ENCODE measurements around the gene SP4. TPM values are rescaled to one million over a fixed set of nuclear protein-coding genes. Genes with fewer than 3 reads are reported as not detected.

SP4 gene
- total RNA-seq, 2 experiments from 2014 or later = 55.9 to 58.7 TPM

- Mint-ChIP-seq H3K27ac (no peak overlapping the region), H3K4me3 (no peak overlapping the region)
- CTCF ChIA-PET = interaction anchor here (1.0 kb wide), 1 partner anchor 13 kb away, joined by 3 read pairs; no protein-coding TSS in a partner anchor
These were observed 2.6 kb upstream of the SP4 start for GRCh38 chr7:21425290-21425689.

GRCh38 chr7:21426286-21427181 is 1.3 kb upstream of the SP4 start:
- no peak for ATAC-seq
- CTCF ChIA-PET = interaction anchor here (0.7 to 2.4 kb wide), 13 partner anchors 9 to 170 kb away, joined by 3 to 13 read pairs (median 4); no protein-coding TSS in a partner anchor
- H3K27ac Mint-ChIP-seq = peak overlapping the region; percentile 88
- peak overlapping the region; percentile 77 for H3K4me3 Mint-ChIP-seq
- H3K36me3 Mint-ChIP-seq = peaks cover 31% of the 10 kb centered on the region
- peaks cover 34% of the 10 kb centered on the region for H3K4me1 Mint-ChIP-seq
- no peaks in the 10 kb centered on the region for H3K27me3 Mint-ChIP-seq
- H3K9me3 Mint-ChIP-seq (ENCODE audit: low read depth) = no peaks in the 10 kb centered on the region
- peak; percentile 43 for DNase-seq

More at GRCh38 chr7:21425290-21425689, 2.6 kb upstream of the SP4 start:
- H3K36me3 Mint-ChIP-seq = peaks cover 21% of the 10 kb centered on the region
- H3K9me3 Mint-ChIP-seq (ENCODE audit: low read depth) = no peaks in the 10 kb centered on the region
- ATAC-seq (no peak), DNase-seq (no peak)
- no peaks in the 10 kb centered on the region for H3K27me3 Mint-ChIP-seq
- peaks cover 29% of the 10 kb centered on the region for H3K4me1 Mint-ChIP-seq

GRCh38 chr7:21427182-21427870 is 557 bp upstream of the SP4 start:
- Mint-ChIP-seq H3K4me3 (peak overlapping the region; percentile 99), H3K27me3 (no peaks in the 10 kb centered on the region), H3K36me3 (peaks cover 38% of the 10 kb centered on the region), H3K9me3 (ENCODE audit: low read depth) (no peaks in the 10 kb centered on the region), H3K4me1 (peaks cover 38% of the 10 kb centered on the region), H3K27ac (peak overlapping the region; percentile 100)
- ATAC-seq = peak; percentile 79
- CTCF ChIA-PET = interaction anchor here (0.7 to 2.4 kb wide), 15 partner anchors 9 to 518 kb away, joined by 3 to 13 read pairs (median 4); no protein-coding TSS in a partner anchor
- peak; percentile 100 for DNase-seq

- H3K36me3 Mint-ChIP-seq = peaks cover 49% of the 10 kb centered on the region
- H3K4me1 Mint-ChIP-seq = peaks cover 49% of the 10 kb centered on the region
- no peak for ATAC-seq
These were observed 717 bp downstream of the SP4 start for GRCh38 chr7:21428659-21428941.

GRCh38 chr7:21429021-21429420 is 1.1 kb downstream of the SP4 start:
- Mint-ChIP-seq H3K4me3 (peak overlapping the region; percentile 98), H3K27me3 (no peaks in the 10 kb centered on the region), H3K36me3 (peaks cover 53% of the 10 kb centered on the region), H3K4me1 (peaks cover 53% of the 10 kb centered on the region), H3K9me3 (ENCODE audit: low read depth) (no peaks in the 10 kb centered on the region), H3K27ac (peak overlapping the region; percentile 96)
- CTCF ChIA-PET = interaction anchor here (1.0 to 1.4 kb wide), 2 partner anchors 167 to 173 kb away, joined by 3 read pairs; no protein-coding TSS in a partner anchor
- DNase-seq (no peak), ATAC-seq (no peak)

More at GRCh38 chr7:21428659-21428941, 717 bp downstream of the SP4 start:
- CTCF ChIA-PET = no interaction called here
- no peak for DNase-seq
- Mint-ChIP-seq H3K9me3 (ENCODE audit: low read depth) (no peaks in the 10 kb centered on the region), H3K27ac (peak overlapping the region; percentile 96), H3K4me3 (peak overlapping the region; percentile 98), H3K27me3 (no peaks in the 10 kb centered on the region)

- ATAC-seq (no peak), DNase-seq (no peak)
- Mint-ChIP-seq H3K27me3 (no peaks in the 10 kb centered on the region), H3K27ac (peak overlapping the region; percentile 96), H3K9me3 (ENCODE audit: low read depth) (no peaks in the 10 kb centered on the region), H3K4me1 (peaks cover 60% of the 10 kb centered on the region), H3K4me3 (peak overlapping the region; percentile 98), H3K36me3 (peaks cover 61% of the 10 kb centered on the region)
- CTCF ChIA-PET = interaction anchor here (1.0 to 1.4 kb wide), 3 partner anchors 92 to 174 kb away, joined by 3 read pairs; no protein-coding TSS in a partner anchor
These were observed 2.1 kb downstream of the SP4 start for GRCh38 chr7:21429786-21430574.

GRCh38 chr7:21430575-21430954 is 2.7 kb downstream of the SP4 start:
- ATAC-seq = no peak
- H3K4me3 Mint-ChIP-seq = peak overlapping the region; percentile 98
- peak overlapping the region; percentile 54 for H3K27ac Mint-ChIP-seq
- CTCF ChIA-PET = no interaction called here
- peaks cover 59% of the 10 kb centered on the region for H3K4me1 Mint-ChIP-seq
- H3K27me3 Mint-ChIP-seq = no peaks in the 10 kb centered on the region
- H3K36me3 Mint-ChIP-seq = peaks cover 65% of the 10 kb centered on the region
- H3K9me3 Mint-ChIP-seq (ENCODE audit: low read depth) = no peaks in the 10 kb centered on the region
- DNase-seq = no peak

GRCh38 chr7:21443149-21443841 is 15.4 kb downstream of the SP4 start:
- peaks cover 78% of the 10 kb centered on the region for H3K36me3 Mint-ChIP-seq
- DNase-seq (no peak), ATAC-seq (no peak)
- peaks cover 3% of the 10 kb centered on the region for H3K9me3 Mint-ChIP-seq (ENCODE audit: low read depth)
- no peak overlapping the region for H3K4me3 Mint-ChIP-seq
- H3K27ac Mint-ChIP-seq = no peak overlapping the region
- peaks cover 39% of the 10 kb centered on the region for H3K4me1 Mint-ChIP-seq
- H3K27me3 Mint-ChIP-seq = no peaks in the 10 kb centered on the region
- CTCF ChIA-PET = no interaction called here

GRCh38 chr7:21448974-21449373 is 21.1 kb downstream of the SP4 start:
- ATAC-seq (no peak), DNase-seq (no peak)
- no peak overlapping the region for H3K27ac Mint-ChIP-seq
- peaks cover 30% of the 10 kb centered on the region for H3K4me1 Mint-ChIP-seq
- no peaks in the 10 kb centered on the region for H3K27me3 Mint-ChIP-seq
- peaks cover 85% of the 10 kb centered on the region for H3K36me3 Mint-ChIP-seq
- CTCF ChIA-PET = no interaction called here
- no peak overlapping the region for H3K4me3 Mint-ChIP-seq
- peaks cover 16% of the 10 kb centered on the region for H3K9me3 Mint-ChIP-seq (ENCODE audit: low read depth)

GRCh38 chr7:21450076-21450475 is 22.2 kb downstream of the SP4 start:
- no peak overlapping the region for H3K4me3 Mint-ChIP-seq
- no peaks in the 10 kb centered on the region for H3K27me3 Mint-ChIP-seq
- H3K4me1 Mint-ChIP-seq = peaks cover 23% of the 10 kb centered on the region
- CTCF ChIA-PET = interaction anchor here (0.8 kb wide), 1 partner anchor 17 kb away, joined by 4 read pairs; no protein-coding TSS in a partner anchor
- peaks cover 87% of the 10 kb centered on the region for H3K36me3 Mint-ChIP-seq
- ATAC-seq (no peak), DNase-seq (no peak)
- no peak overlapping the region for H3K27ac Mint-ChIP-seq
- peaks cover 23% of the 10 kb centered on the region for H3K9me3 Mint-ChIP-seq (ENCODE audit: low read depth)

- Mint-ChIP-seq H3K27me3 (no peaks in the 10 kb centered on the region), H3K4me3 (no peak overlapping the region), H3K27ac (no peak overlapping the region), H3K4me1 (peaks cover 20% of the 10 kb centered on the region), H3K9me3 (ENCODE audit: low read depth) (peaks cover 23% of the 10 kb centered on the region), H3K36me3 (peaks cover 87% of the 10 kb centered on the region)
- ATAC-seq = no peak
- DNase-seq = no peak
- CTCF ChIA-PET = no interaction called here
These were observed 23.1 kb downstream of the SP4 start for GRCh38 chr7:21450941-21451340.

- CTCF ChIA-PET = no interaction called here
- ATAC-seq (no peak), DNase-seq (no peak)
- H3K9me3 Mint-ChIP-seq (ENCODE audit: low read depth) = peaks cover 30% of the 10 kb centered on the region
- peaks cover 94% of the 10 kb centered on the region for H3K36me3 Mint-ChIP-seq
- no peak overlapping the region for H3K27ac Mint-ChIP-seq
- peaks cover 10% of the 10 kb centered on the region for H3K4me1 Mint-ChIP-seq
- no peaks in the 10 kb centered on the region for H3K27me3 Mint-ChIP-seq
- no peak overlapping the region for H3K4me3 Mint-ChIP-seq
These were observed 26.3 kb downstream of the SP4 start for GRCh38 chr7:21454182-21454581.
